Stimulated activated CD8-positive, alpha-beta memory T cell treated with anti-CD3 and anti-CD28 coated beads, Interleukin-12 subunit alpha, Interleukin-12 subunit beta, amount 100 ng/mL, for 4 hours (primary cell): ENCODE measurements around the gene DLGAP3.

ENCODE experiments used
- DNase-seq: peaks from one replicate; pipeline ENCODE4 v3.0.0-alpha.2; 2020; ENCODE audit warnings: low read depth

Gene DLGAP3

DNA sequence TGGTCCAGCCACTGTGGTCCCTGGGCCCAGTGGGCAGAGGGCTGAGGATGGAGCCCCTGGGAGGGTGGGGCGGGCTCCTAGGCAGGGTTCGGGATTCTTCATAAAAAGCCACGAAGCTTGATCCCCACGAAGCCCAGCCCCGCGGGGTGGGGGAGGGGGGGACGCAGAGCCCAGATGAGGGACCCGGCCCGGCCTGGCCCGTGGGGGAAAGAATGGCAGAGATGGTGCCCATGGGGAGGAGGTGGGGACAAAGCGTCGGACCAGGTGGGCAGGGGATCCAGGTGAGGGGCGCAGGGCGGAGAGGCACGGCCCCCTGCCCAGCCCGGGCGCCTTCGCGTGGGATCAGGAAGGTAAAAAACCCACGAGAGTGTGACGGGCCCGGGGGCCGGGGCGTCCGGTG lies 63.9 kb downstream of the DLGAP3 start:
- DNase-seq = no peak

DNA sequence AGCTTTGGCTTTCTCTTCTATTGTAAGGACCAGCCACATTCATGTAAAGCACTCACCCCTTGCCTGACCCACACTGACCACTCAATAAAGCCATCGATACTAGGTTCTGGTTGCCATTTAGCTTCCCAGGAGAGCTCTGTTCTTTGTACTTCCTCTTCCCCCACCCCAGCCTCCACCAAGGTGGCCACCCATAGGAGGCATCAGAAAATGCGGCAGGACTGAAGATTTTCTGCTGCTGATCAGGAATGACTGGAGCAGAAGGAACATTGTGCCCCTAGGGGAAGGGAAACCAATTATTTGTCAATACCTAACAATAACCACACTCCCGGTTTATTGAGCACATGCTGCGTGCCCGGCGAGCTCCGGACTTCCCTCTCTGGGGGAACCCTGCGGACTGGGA lies 64.7 kb downstream of the DLGAP3 start:
- no peak for DNase-seq

DNA sequence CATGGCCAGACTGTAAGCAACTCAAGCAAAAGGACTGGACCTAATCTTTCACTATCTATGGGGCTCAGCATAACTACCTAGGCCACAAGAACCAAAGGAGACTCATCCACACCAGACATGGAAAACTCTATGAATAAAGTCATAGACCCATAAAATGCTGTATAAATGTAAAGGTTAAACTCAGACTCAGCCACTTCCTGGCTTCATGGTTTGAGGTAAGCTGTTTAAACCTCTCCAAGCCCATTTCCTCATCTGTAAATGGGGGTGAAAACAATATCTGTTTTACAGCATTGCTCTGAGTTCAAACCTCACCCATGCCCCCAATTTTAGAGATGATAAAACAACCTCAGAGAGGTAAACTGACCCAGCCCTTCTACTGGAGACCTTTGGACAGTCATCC lies 65.9 kb downstream of the DLGAP3 start:
- no peak for DNase-seq

DNA sequence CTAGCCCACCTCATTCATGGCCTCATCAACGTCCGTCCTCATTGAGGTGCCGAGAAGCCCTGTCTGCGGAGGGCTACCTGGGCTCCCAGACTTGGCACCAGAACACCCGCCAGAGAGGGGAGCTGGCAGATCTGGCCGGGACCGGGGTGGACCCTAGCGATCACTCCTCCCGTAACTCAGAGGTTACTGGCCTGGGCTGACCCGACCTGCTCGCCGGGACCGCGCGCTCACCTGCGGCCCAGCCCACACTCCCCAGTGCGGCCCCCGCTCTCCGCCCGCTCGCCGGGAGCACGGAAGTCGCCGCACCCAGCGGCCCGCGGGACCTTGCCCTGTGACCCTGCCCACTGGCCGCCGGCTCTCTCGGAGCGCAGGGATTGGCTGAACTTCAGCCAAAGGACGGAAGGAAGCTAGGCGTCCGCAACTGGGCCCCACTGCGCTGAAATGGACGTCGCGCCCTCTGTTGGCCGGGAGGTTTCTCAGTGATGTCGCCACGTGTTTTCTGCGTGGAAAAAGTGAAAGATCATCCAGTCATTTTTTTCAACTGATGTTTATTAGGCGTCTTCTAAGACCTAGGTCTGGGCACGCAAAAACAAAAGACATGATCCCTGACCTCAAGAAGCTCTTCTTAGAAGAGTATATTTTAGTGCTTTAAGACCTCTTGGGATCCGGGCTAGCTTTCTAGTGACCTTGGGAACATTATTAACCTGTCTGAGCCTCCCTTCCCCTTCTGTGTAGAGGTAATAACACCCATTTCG lies 69.8 kb downstream of the DLGAP3 start, which contains the start of gene SMIM12:
TSS of gene SMIM12 (minus strand) at position 304 of the 755 bp plus-strand sequence. CDS start 3,772 bp downstream, outside the sequence.
- peak; percentile 83 for DNase-seq

DNA sequence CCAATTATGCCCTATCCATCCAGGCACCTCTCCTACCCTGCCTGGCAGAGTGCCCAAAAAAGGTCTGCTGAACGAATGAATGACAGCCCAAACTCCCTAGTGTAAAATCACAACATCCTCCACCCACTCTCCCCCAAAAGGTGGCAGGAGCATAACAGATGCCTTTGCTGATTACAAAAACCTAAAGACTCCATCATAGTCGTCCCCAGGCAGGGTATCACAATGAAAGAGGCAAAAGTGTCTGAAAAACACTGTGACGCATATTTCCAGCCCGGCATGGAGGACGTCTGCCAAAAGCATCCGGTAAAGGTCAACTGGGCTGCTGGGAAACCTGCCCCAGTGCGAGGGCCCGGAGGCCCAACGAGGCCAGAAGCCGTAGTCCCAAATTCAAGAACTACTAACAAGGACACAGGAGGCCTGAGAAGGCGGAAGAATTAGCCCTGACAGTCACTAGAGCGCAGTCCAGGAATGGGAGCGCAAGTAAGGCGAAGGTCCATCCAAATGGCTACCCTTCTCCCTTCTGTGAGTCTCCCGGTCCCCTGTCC lies 70.5 kb downstream of the DLGAP3 start:
- peak; percentile 23 for DNase-seq

DNA sequence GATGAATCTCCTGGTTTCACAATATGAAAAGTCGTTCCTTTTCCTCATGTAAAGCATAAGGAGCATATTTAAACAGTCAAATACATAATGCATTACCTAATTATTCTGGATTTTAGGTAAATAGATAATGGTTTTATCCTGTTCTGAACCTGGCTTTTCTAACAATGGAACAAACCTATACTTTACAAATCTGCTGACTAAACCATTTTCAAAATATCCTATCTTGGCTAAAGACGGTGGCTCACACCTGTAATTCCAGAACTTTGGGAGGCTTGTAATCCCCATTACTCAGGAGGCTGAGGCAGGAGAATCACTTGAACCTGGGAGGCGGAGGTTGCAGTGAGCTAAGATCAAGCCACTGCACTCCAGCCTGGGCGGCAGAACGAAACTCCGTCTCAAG lies 72.8 kb downstream of the DLGAP3 start:
- no peak for DNase-seq

DNA sequence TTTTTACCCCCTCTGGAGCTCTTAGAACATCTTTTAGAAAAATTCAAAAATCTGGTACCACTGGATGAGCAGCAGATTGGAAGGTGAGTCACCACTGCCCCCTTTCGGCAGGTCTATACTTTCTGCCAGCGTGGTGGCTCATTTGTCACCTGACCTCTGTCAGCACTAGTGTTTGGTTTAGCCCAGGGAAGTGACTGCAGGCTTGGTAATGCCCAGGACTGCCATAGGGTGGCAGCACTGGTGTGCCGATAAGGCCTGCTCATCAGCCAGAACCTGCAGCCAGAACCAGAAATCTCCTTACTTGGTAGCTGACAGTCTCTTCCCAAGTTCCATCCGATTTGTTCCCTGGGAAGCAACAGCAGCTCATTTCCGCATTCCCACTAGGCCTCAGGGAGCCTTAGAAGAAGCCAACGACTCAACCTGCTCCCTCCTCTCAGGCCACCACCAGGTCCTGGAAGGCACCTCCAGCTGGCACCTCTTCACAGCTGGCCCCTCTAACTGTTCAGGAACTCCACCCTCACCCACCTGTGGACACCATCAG lies 76.7 kb downstream of the DLGAP3 start:
- peak; percentile 73 for DNase-seq

DNA sequence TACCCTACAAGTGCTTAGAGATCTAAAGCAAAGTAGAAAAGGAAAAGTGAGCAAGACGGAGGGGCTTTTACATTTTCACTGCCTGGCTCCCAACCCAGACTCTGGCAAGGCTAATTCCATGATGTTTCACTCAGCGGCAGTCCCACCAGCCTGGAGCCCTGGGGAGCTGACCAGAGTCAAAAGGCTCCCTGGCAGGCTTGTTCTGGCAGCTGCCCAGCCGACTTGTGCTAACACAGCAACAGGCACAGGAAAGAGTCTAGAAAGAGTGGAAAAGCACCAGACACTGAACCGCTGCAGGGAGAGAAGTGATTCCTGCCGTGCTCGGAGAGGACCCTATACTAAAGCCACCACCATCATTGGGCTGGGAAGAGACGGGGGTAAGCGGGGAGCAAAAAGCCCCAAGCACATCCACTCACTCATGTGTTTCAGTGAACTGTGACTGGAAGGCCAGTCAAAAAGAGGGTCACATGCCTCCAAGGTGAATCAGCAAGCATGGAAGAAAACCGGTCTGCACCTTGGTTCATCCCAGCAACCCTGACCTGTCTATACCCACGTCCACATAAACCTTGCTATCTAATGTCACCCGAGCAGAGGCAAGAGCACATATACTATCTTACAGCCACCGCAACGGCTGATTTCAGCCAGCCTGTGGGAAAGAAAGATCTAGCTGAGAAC lies 77.9 kb downstream of the DLGAP3 start:
- DNase-seq = no peak

DNA sequence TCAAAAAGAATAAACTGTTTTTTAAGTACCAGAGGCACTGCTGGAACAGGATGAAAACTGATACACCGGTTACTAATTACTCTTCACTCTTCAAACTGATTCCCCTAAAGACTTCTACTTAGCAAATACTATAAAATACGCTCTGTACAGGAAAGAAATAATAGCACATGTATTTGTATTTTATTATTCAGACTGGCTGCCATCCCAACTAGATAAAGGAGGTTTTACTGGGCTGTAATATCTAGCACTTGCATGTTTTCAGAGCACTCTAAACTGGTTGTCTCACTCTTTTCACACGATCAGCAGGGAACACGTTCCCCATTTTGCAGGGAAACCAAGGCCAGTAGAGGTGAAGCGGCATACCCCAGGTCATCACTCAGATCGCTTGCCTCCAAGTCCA lies 79.1 kb downstream of the DLGAP3 start:
- no peak for DNase-seq

DNA sequence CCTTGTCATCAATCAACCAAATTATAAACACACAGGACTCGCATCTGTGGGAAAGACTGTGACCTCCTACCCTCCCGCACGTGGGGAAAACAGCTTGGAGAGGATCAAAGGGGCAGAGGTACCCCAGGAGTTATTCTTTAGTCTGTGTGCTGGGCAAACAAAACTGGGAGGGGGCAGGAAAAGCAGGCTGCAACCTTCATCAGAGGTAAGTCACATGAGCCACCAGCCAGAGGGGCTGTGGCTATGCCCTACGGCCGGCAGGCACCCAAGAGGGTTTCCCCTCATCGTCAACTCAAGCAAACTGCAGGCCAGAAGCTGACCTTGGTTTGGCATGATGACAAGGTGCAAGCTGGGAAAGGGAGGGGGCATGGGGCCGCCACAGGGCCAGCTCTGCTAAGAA lies 82.4 kb downstream of the DLGAP3 start:
- no peak for DNase-seq

DNA sequence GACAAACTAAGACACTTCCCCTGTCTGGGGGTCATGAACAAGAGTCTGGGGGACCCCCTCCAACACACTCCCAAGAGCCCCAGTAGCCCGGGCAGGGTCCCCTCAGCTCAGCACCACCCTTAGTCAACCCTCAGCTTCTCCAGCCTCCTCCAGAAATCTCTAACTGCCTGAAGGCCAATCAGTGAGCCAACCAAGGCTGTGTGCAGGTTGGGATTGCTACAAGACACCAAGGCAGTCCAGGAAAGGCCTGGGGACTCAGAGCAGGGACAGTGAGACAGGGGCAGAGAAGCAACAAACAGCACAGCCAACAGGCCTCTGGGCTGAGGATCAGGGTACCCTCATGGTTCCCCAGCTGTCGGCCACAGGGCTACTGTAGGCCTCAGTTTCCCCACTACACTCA lies 83.2 kb downstream of the DLGAP3 start:
- no peak for DNase-seq

DNA sequence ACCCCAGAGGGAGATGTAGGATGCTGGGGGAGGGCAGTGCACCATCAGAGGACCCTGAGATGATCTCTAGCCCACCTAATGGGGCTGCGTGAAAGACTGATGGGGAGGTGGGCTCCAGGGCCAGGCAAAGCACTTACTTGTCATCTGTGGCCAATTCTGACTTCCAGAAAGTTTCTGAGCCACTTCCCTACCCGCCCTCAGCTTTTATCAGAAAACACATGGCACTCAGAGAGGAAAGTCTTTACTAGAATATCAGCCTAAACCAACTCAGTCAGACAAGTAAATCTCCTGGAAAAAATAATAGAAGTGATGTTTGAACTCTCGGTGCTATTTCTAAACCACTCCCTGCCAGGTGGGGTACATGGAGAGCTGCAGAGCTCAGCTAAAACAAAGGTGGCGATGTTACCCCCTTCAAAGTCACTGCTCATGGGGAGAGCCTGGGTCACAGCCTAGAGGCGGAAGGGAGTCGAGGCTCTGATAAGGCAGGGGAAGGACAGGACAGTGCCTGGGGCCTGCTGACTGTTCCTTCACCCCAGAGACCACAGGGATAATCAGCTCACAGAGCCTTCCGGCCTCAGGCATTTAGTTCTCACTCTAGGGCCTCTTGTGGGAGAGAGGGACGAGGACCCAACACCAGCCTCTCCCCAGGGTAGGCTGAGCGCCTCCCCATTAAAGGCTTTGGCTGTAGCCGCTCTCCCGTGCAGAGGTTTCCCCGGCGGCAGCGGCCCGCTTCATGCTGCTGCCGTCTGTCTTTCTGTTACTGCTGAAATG lies 84.1 kb downstream of the DLGAP3 start:
- no peak for DNase-seq

DNA sequence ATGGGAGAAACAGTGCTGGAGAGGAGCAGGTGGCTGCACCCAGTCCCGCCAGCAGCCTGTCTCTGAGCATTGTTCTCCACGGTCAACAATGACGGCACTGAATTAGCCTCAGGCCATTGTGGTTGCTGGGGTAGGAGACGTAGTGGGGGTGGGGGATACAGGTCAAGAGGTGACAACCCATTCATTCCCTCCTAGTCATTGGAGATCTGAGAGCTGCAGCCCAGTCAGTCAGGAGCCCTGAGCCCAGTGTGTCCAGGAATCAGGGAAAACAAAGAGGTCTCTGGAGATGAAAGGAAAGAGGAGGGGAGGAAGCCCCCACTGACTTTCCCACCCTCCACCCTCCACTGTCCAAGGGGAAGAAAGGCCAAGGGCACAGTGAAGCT lies 85.2 kb downstream of the DLGAP3 start:
- no peak for DNase-seq

DNA sequence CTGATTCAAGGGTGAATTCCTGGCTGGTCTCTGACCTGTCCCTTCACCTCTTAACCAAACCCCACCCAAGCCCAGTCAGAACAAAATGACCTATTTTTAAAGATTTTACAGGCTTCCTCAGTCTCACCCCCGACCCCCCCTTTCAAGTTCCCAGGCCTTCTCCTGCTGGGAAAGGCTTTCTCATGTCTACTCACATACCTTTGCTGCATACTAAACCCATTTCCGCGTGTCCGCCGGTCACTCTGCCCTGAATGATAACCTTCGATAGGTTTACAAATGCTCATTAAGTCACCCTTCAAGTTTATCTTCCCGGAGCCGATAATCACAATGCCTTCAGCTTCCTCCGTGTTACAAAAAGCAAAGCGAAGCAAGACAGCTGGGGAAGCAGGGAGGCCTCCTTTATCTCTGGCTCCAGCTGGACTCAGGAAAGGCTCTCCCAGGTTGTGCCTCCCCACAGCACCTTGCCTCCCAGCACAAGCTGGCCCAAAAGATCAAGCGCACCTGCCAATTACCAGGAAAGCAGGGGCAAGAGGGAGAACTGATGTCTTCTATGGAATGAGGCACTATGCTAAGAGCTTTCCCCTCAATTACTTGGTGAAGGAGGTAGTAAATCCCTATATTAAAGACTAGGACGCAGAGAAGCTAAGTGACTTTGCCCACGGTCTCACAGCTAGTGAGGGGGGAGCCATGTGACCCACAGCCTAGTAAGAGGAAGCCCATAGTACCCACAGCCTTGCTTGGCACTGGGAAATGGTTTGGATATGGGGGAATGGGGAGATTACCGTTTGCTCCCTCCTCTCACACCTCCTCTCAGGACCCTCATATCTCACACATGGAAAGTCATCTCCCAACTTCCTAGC lies 85.8 kb downstream of the DLGAP3 start:
- no peak for DNase-seq

DNA sequence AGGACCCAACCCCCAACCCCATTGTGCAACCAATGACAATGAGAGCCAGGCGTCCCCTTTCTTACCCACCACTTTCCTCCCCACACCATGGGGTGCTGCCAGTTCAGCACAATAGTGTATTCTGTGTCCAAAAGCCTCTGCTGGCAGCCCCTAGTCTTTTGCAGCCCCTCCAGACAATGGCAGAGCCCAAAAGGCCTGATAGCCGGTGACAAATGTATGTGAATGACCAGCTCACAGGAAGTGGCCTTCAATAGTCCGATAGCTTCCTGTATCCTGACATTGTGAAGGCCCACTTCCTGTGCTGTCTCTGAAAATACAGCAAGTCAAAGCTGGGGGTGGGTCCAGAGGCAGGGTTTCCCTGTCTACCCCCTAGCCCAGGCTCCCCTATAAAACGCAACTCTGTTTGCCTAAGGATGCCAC lies 86.5 kb downstream of the DLGAP3 start:
- DNase-seq = no peak

DNA sequence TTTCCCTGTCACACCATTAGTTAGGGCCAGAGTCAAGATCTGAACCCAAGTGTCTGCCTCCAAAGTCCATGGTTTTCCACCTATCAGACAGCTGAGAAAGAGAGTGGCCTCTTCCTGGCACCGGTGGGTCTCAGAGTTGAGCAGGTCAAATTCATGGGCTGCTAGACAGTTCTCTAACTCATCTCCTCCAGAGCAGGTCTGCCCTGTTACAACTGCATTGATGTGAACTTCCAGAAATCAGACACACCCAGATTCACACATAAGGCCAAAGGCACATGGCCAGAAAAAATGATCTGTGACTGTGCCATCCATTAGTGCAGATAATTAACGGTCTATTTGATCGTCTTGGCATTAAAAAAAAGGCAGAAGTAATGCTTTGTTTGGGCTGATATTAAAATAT lies 87.4 kb downstream of the DLGAP3 start:
- no peak for DNase-seq

DNA sequence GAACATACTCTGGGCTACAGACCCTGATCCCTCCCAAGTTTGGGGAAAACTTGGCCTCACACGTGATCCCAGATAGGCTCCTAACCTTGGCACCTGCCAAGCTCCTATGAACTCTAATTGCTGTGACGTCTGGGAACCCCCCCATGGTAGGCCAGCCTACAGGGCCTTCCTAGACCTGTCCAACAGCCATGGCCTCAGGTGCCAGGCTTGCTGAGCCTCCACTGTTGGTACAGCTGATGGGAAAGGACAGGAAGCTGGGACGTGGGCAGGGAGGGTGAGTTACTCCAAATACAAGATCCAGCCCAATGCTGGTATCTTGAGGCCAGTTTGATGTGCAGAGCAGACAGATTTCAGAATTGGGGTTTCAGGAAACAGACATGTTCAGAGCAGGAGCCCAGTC lies 89.0 kb downstream of the DLGAP3 start:
- DNase-seq = no peak

DNA sequence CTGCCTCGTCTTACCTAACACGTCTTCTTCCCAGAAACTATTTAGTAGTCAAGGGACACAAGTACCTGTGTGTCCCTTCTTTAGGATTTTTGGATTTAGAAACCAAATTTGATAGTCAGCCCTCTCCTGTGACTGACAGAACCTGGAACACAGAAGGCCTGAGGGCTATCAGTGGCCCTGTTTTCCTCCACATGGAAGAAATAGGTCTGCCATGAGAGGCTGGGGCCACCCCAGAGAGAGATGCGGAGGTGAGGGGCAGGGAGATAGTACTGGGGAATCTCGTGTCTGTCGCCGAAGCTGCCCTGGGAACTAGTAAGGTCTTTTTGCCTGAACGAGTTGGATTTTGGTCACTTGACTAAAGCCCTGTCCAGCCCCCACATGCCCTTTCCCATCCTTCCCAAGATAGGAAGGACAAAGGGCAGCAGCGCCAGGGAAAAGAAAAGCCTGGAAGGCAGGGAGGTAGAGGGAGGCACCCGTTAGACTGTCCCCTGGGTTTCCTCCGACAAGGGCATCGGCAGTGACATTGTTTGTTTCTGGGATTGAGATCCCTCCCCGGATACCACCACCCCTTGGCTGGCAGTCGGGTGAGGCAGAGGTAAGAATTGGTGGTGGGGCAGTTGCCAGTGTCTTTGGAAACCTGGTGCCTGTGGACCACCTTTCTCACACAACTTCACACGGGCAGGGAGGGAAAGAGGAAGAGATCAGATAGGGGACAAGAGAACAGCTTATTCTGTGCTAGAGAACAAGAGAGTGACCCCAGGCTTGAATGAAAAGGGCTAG lies 89.7 kb downstream of the DLGAP3 start:
- DNase-seq = no peak

DNA sequence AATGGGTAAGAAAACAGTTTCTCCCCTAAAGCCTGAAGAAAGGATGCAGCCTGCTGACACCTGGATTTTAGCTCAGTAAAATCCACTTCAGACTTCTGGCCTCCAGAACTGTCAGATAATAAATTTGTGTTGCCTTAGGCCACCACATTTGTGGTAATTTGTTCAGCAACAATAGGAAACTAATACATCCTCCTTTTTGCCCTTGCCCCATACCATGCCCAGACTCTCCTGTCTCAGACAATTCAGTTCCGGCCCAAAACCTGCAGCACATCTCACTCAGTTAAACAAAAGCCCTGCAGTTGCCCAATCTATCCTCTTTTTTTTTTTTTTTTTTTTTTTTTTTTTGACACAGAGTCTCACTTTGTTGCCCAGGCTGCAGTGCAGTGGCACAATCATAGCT lies 95.7 kb downstream of the DLGAP3 start:
- no peak for DNase-seq

DNA sequence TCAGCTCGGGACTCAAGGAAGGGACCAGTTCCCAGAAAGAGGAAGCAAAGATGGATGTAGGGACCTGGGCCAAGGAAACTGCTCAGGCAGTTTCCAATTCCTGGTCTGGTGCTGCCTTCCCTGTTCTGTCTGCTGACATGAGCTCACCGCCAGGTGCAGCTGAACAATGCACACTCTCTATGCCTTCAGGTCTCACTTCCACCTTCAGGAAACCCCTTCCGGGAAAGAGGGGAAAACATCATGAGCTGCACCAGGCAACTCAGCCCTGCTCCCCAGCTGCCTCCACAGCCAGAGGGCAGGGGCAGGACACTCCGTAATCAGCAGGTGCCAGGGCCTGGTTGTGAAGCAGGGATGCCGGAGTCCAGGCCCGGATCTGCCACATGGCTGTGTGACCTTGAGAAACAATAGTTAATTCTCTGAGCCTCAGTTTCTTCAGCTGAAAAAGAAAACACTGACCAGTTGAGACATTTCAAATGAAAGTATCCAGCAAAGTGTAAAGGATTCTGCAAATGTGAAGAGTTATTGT lies 97.7 kb downstream of the DLGAP3 start:
- no peak for DNase-seq
